OCI-LY7 (cell line): Measurements from ENCODE around the gene MRGPRX4. TPM values are rescaled to one million over a fixed set of nuclear protein-coding genes. Genes with fewer than 3 reads are reported as not detected.

Source experiments
- total RNA-seq, 2 experiments: library from RNA; depleted of rRNA in 1 of 2; stranded (reverse); fragments of >200 nt in 1 of 2; shearing (Covaris generic) in 1 of 2; gene quantifications; 2 replicates each; pipeline ENCODE4 v1.2.3, GENCODE V29; 2014 to 2022

MRGPRX4 gene
- total RNA-seq, 2 experiments from 2014 or later, result not detected

Other genes with a start within 250 kb of the MRGPRX4 start
- gene SERGEF, start 159.8 kb upstream of the MRGPRX4 start, total RNA-seq (2014; rRNA removed; shearing (Covaris generic)), result 35.4 and 47.1 TPM in 2 replicates
- gene SERGEF, start 159.8 kb upstream of the MRGPRX4 start, total RNA-seq (2022), result 42.2 and 43.8 TPM in 2 replicates
- 0.19 and 0.44 TPM in 2 replicates for gene TPH1, start 126.6 kb upstream of the MRGPRX4 start, total RNA-seq (2014; rRNA removed; shearing (Covaris generic))
- 0.23 and 0.39 TPM in 2 replicates for gene TPH1, start 126.6 kb upstream of the MRGPRX4 start, total RNA-seq (2022)
- gene SAAL1, start 66.8 kb upstream of the MRGPRX4 start, total RNA-seq (2014; rRNA removed; shearing (Covaris generic)), result 32.2 and 40.0 TPM in 2 replicates
- 46.4 and 52.3 TPM in 2 replicates for gene SAAL1, start 66.8 kb upstream of the MRGPRX4 start, total RNA-seq (2022)
- gene MRGPRX3, start 40.3 kb upstream of the MRGPRX4 start, total RNA-seq (2014; rRNA removed; shearing (Covaris generic)), result not detected in 2 replicates
- gene MRGPRX3, start 40.3 kb upstream of the MRGPRX4 start, total RNA-seq (2022), result not detected in 2 replicates
- not detected in 2 replicates for gene SAA4, start 64.0 kb downstream of the MRGPRX4 start, total RNA-seq (2014; rRNA removed; shearing (Covaris generic))
- not detected in 2 replicates for gene SAA4, start 64.0 kb downstream of the MRGPRX4 start, total RNA-seq (2022)
- not detected in 2 replicates for gene SAA2, start 75.8 kb downstream of the MRGPRX4 start, total RNA-seq (2014; rRNA removed; shearing (Covaris generic))
- not detected in 2 replicates for gene SAA2, start 75.8 kb downstream of the MRGPRX4 start, total RNA-seq (2022)
- not detected in 2 replicates for gene SAA1, start 93.4 kb downstream of the MRGPRX4 start, total RNA-seq (2014; rRNA removed; shearing (Covaris generic))
- gene SAA1, start 93.4 kb downstream of the MRGPRX4 start, total RNA-seq (2022), result not detected in 2 replicates
- gene HPS5, start 149.3 kb downstream of the MRGPRX4 start, total RNA-seq (2014; rRNA removed; shearing (Covaris generic)), result 23.0 and 31.1 TPM in 2 replicates
- 25.4 and 29.9 TPM in 2 replicates for gene HPS5, start 149.3 kb downstream of the MRGPRX4 start, total RNA-seq (2022)
- 48.0 and 53.1 TPM in 2 replicates for gene GTF2H1, start 149.7 kb downstream of the MRGPRX4 start, total RNA-seq (2014; rRNA removed; shearing (Covaris generic))
- 58.0 and 62.1 TPM in 2 replicates for gene GTF2H1, start 149.7 kb downstream of the MRGPRX4 start, total RNA-seq (2022)
- 398 and 399 TPM in 2 replicates for gene LDHA, start 221.7 kb downstream of the MRGPRX4 start, total RNA-seq (2014; rRNA removed; shearing (Covaris generic))
- 700 and 1,156 TPM in 2 replicates for gene LDHA, start 221.7 kb downstream of the MRGPRX4 start, total RNA-seq (2022)
- not detected in 2 replicates for gene LDHC, start 239.5 kb downstream of the MRGPRX4 start, total RNA-seq (2014; rRNA removed; shearing (Covaris generic))
- not detected in 2 replicates for gene LDHC, start 239.5 kb downstream of the MRGPRX4 start, total RNA-seq (2022)